Stimulated activated CD4-positive, alpha-beta T cell treated with anti-CD3 and anti-CD28 coated beads, Interleukin-1b, Interleukin-23, amount 100 ng/mL, for 1 hour (primary cell): Measurements from ENCODE around the gene MGAT4A.

Source experiments
- DNase-seq, 2 donors: peaks; one replicate each; pipeline ENCODE4 v3.0.0-alpha.2; 2020; ENCODE audit warnings: low read depth in 2 of 2

MGAT4A gene

GRCh38 chr2:98731041-98731893 lies at the start of gene MGAT4A:
MGAT4A (minus strand) TSS chr2:98731132; CDS start chr2:98726332, 4,800 bp downstream.
- DNase-seq: peak; percentile 56

DNA sequence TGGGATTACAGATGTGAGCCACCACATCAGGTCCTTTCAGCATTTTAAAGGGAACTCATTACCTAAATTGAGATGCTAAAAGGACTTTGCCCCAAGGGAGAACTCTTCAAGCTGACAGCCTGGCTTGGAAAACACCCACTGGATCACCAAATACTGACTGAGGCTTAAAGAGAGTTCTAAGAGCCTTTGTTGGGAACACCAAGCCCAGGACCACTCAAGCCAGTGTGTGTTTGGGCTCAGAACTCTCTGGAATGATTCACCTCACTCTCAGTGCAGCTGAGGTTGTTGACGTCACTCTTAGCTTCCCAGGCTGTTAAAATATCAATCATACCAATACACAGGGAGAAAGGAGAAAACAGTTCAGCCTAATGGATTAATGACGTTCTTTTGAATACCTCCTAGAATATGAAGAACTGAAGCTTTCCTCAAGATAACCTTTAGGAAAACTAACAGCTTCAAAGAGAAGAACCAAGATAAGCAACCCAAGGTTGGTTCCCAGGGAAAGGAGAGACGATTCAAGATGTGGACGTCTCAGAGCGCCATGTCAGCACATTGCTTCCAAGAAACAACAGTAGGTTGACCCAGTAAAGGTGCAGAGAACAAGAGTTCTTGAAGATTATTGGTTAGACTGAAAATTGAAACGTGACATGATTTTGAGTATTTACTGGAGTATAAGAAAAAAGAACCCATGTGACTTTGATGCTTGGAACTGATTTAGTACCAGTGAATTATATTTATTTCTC lies 48.0 kb upstream of the MGAT4A start:
- no peak for DNase-seq

DNA sequence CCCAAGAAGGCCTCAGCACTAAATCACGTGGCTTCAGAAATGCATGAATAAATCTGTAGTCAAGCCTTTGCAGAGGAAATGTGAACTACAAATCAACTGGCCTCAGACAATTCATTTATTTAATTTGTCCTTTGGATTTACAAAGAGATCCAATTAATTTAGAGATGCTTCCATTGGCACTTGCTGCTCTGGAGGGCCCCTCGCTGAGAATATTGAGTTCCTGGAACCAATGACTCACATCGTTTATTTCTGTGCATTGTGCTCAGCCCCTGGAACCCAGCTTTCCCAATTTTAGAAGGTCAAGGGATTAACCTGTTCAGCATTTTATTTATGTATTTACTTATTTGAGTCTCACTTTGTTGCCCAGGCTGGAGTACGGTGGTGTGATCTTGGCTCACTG lies 47.2 kb upstream of the MGAT4A start:
- DNase-seq: no peak

DNA sequence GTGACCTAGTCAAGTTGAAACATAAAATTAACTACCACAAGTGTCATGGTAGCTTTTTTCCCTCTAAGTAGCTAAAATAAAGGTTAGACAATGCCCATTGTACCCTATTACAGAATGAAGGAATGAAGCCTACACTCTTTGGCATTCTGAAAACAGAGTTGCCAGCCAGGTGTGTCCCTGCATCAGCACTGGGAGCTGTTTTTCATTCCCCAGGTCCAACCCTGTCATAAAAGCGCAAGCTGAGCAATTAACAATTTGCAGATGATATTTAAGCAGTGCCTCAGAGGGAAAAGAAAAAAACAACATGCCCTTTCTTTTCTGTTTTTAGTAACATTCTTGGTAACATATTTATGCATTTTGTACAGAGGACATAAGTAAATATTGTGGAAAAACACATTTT lies 46.8 kb upstream of the MGAT4A start:
- no peak for DNase-seq

- no peak for DNase-seq
Measured at GRCh38 chr2:98777076-98777475, 46.1 kb upstream of the MGAT4A start.

GRCh38 chr2:98776136-98776535 lies 45.2 kb upstream of the MGAT4A start:
- no peak for DNase-seq

DNA sequence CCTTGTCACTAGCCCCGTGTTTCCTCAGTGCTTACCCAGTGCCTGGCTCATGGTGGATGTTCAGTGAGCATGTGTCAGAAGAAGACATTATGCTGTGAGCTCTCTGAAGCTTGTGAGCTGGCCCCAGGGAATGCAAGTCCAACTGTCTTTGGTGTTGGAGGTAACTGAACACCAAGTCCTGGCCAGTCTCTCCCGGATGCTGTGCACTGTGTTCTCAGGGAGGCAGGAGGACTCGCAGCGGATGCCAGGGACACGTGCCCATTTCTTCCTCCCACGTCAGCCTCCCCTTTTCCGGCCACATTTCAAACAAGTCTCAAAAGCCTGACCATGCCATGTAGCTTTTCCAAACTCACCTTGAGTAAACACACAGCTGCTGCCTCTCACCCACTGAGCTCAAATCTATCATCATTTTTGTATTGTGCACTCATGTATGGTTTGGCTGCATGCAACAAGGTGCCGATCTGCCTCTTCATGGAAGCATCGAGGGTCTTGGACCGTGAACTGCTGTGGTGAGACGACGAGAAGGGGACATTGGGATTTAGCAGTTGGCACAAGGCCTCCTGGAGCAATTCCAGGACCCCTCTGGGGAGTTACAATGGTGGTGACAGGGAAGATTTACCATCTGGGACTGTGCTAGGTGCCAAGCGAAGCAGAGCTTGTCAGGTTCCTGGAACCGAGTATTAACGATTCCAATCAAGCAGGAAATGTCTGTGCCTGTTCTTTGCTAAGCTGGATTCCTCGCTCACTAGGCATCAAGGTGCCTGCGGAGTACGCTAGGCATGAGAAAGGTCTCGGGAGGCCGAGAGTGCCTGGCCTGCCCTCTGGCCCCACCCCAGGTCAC lies 44.4 kb upstream of the MGAT4A start:
- no peak for DNase-seq

DNA sequence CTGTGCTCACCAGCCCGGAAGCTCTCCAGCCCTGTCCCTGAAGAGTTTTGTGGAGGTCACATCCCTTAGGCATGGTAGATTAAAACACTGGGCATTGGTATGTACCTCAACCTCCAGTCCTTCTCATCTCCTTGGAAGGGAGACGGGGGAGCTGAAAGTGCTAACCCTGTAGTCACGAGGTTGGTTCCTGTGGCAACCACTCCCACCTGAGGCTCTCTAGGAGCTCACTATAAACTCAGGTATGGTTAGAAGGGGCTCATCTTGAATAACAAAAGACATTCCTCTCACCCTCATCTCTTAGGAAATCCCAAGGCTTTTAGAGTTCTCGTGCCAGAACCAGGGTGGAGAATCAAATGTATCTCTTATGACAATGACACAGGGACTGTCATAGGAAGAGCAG lies 43.0 kb upstream of the MGAT4A start:
- DNase-seq: no peak

DNA sequence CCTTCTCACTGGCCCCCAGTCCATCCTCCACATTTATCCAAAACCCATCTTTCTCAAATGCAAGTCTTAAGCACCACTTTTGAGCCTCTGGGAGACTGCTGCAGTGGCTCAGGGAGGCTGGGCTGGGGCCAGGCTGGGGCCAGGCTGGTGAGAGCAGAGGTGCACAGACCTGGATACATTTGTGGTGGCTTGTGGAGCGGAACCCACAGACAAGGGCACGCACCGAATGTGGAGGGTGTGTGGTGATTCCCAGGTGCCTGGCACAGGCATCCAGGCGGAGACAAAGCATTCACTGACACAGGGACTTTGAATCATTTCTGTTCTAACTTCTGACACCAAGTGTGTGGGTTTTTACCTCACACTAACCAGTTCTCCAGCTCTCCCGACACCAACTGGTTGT lies 42.2 kb upstream of the MGAT4A start:
- DNase-seq: no peak

GRCh38 chr2:98772536-98772935 lies 41.6 kb upstream of the MGAT4A start:
- no peak for DNase-seq

- no peak for DNase-seq
Measured at GRCh38 chr2:98771721-98772524, 41.0 kb upstream of the MGAT4A start.

- no peak for DNase-seq
Measured at GRCh38 chr2:98771264-98771663, 40.3 kb upstream of the MGAT4A start.

- DNase-seq: no peak
Measured at GRCh38 chr2:98769784-98770183, 38.9 kb upstream of the MGAT4A start.

DNA sequence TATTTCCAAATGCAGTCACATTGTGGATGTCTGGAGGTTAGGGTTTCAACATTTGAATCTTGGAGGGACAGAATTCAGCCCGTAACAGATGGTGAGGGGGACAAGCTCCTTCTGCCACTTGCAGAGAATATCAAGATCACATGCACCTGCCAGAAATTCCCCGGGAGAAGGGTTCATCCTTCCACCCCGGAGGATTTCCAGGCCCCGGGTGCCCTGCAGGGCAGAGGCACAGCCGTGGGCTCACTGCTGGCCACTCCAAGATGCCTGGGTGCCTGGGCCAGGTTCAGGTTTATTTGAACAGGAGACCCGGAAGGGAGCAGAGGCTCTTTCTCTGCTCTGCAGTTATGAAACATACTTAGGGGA lies 38.2 kb upstream of the MGAT4A start:
- no peak for DNase-seq

GRCh38 chr2:98768384-98769113 lies 37.6 kb upstream of the MGAT4A start:
- no peak for DNase-seq

- no peak for DNase-seq
Measured at GRCh38 chr2:98764499-98764898, 33.6 kb upstream of the MGAT4A start.

DNA sequence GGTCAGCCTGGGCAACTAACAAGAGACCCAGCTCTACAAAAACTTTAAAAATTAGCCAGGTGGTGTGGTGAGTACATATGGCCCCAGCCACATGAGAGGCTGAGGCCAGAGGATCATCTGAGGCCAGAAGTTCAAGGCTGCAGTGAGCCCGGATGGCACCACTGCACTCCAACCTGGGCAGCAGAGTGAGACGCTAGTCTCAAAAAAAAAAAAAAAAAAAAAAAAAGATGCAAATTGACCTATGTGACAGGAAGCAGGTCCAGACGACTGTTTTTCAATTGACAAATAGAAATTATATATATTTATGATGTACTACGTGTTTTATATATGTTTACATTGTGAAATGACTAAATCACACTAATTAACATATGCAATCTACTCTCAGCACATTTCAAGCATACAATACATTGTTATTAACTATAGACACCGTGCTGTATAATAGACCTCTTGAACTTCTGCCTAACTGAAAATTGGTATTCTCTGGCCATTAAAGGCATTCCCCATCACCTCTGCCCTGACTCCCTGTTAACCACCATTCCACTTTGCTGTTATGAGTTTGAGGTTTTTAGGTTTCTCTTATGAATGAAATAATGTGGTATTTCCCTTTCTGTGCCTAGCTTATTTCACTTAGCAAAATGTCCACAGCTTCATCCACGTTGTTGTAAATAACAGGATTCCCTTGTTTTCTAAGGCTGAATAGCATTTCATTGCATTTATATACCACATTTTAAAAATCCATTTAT lies 32.4 kb upstream of the MGAT4A start:
- no peak for DNase-seq

- DNase-seq: no peak
Measured at GRCh38 chr2:98761909-98762308, 31.0 kb upstream of the MGAT4A start.

- peak in 1 of 2 donors; percentile 55 for DNase-seq
Measured at GRCh38 chr2:98761267-98761781, 30.4 kb upstream of the MGAT4A start.
